Mesendoderm (in vitro differentiated cells): Measurements from ENCODE around the gene CPLX3.
"Not testable (repeated sequence)": the region's sequence is repeated elsewhere in the genome, so short reads cannot be mapped to it uniquely, and the experiment has no call there.

Experiments used
- DNase-seq: peaks from one replicate; pipeline ENCODE4 v3.0.0; 2013
- H2AK5ac ChIP-seq: 2 replicates; pipeline ENCODE4 v1.6.1; 2013; ENCODE audit warnings: low read length, inconsistent platforms
- H2BK120ac ChIP-seq: 2 replicates; pipeline ENCODE4 v1.6.1; 2013; ENCODE audit warnings: low read depth, mild to moderate bottlenecking, low read length, moderate library complexity, mixed read lengths
- H2BK15ac ChIP-seq: replicated peaks from 2 replicates; pipeline ENCODE4 v1.6.1; 2013; ENCODE audit warnings: low read depth, mild to moderate bottlenecking, moderate library complexity
- H2BK5ac ChIP-seq: 2 replicates; pipeline ENCODE4 v1.6.1; 2013; ENCODE audit warnings: low read length, inconsistent platforms
- H3K18ac ChIP-seq: 2 replicates; pipeline ENCODE4 v1.6.1; 2013; ENCODE audit warnings: mild to moderate bottlenecking, low read length, mixed read lengths
- H3K23ac ChIP-seq: one replicate; pipeline ENCODE4 v1.6.1; 2013; ENCODE audit warnings: low read length
- H3K27ac ChIP-seq: 2 replicates; pipeline ENCODE4 v1.5.1; 2013; ENCODE audit warnings: low read depth, mild to moderate bottlenecking, inconsistent platforms, low read length, moderate library complexity
- H3K27me3 ChIP-seq: 2 replicates; pipeline ENCODE4 v1.6.1; 2013; ENCODE audit warnings: low read length, control low read depth, mild to moderate bottlenecking, inconsistent platforms; ENCODE audit not compliant: insufficient read depth, poor library complexity
- H3K36me3 ChIP-seq: 2 replicates; pipeline ENCODE4 v1.6.1; 2013; ENCODE audit warnings: low read length, inconsistent platforms; ENCODE audit not compliant: control insufficient read depth, insufficient read depth
- H3K4ac ChIP-seq: one replicate; pipeline ENCODE4 v1.6.1; 2013; ENCODE audit warnings: low read depth, mild to moderate bottlenecking, low read length, moderate library complexity
- H3K4me1 ChIP-seq: 2 replicates; pipeline ENCODE4 v1.6.1; 2013; ENCODE audit warnings: low read depth, low read length, inconsistent platforms; ENCODE audit not compliant: control insufficient read depth
- H3K4me2 ChIP-seq: 2 replicates; pipeline ENCODE4 v1.6.1; 2013; ENCODE audit warnings: low read length
- H3K4me3 ChIP-seq: 2 replicates; pipeline ENCODE4 v1.5.1; 2013; ENCODE audit warnings: mild to moderate bottlenecking, low read length
- H3K56ac ChIP-seq: one replicate; pipeline ENCODE4 v1.6.1; 2013; ENCODE audit warnings: low read length
- H3K79me1 ChIP-seq: 2 replicates; pipeline ENCODE4 v1.6.1; 2013; ENCODE audit warnings: low read length, inconsistent platforms
- H3K79me2 ChIP-seq: 2 replicates; pipeline ENCODE4 v1.6.1; 2013; ENCODE audit warnings: mild to moderate bottlenecking, low read length; ENCODE audit not compliant: control insufficient read depth, insufficient read depth
- H3K9ac ChIP-seq: 2 replicates; pipeline ENCODE4 v1.6.1; 2013; ENCODE audit warnings: low read length, inconsistent platforms
- H4K5ac ChIP-seq: one replicate; pipeline ENCODE4 v1.6.1; 2013; ENCODE audit warnings: low read length
- H4K8ac ChIP-seq: one replicate; pipeline ENCODE4 v1.6.1; 2013; ENCODE audit warnings: low read depth, mild to moderate bottlenecking, control low read depth, low read length, moderate library complexity
- WGBS: extraction: QIAGEN DNeasy Blood & Tissue Kit; methylation state at CpG from one replicate; pipeline ENCODE4 v1.1.7; 2013; ENCODE audit warnings: low lambda C conversion rate, missing lambda C conversion rate; ENCODE audit not compliant: insufficient coverage; ENCODE audit errors: extremely low coverage; 5-methylcytosine and 5-hydroxymethylcytosine counted together

CPLX3 gene

DNA sequence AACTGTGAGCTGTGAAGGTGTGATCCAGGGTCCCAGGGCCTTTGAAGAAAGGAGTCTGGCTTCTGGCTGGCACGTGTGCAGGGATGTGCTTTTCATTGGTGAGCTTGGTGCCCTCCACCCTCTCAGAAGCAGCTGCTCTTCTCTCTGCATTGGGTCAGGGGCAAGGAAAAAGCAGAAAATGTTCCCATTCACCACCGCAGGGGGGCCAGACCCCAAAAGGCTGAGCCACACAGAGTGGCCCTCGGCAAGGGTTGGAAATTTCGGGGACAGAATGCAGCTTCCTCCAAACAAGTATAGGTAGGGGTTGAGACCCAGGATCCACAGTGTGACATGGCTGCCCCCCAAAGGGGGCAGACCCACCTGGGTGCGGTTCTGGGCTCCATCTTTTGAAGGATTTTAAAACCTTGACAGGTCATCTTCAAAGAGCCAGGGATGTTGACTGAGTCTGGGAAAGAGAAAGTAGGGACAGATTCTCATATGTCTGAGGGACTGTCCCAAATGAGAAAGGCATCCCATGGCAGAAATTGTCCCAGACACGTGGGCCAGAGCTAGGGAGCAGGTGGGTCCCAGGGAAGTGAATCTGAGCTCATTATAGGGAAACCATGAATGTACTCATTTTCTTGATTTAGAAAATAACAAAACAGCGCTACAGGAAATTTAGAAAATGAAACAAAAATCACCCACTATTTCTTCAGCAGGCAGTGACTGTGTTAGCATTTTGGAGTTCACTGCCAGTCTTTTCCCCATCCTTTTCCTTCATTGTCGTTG lies 41.8 kb upstream of the CPLX3 start:
- peaks cover 12% of the 10 kb centered on the region for H3K4me1 ChIP-seq

DNA sequence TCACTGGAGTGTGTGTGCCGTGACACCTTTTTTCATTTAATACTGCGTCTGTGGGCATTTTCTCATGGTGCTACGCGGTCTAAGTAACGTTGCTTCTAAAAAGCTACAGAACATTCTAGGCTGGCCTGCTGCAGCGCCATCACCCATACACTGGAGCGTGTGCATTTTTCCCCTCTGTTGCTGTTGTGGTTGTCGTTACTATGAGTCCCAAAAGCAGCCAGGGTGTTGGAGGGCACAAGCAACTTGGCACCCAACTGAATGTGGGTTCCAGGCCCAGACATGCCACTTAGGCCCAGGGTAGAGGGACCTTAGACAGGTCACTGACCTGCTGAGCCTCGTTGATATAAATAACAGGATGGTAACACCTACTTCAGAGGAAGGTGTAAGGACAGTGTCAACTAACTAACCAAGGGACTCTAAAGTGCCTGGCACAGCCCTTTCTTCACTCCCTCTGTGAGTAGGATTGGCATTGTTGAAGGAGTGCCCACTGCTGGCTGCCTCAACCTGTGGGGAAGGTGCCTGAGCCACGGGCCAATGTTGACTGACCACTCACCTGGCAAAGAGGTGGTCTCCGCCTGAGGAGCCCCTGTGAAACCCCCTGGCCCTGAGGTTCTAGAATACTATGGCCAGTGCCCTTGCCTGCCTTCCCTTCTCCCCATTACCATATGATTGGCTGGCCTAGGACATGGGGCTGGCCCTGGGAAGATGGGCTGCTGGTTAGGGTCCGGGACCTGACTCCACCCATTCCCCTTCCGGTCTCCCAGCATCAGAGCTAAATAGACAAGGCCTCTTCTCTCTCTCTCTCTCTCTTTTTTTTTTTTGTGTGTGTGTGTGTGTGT lies 41.0 kb upstream of the CPLX3 start:
- WGBS = no CpG with 5 or more reads among the region's 13 CpGs
- H2BK120ac ChIP-seq = no peak overlapping the region
- peaks cover 12% of the 10 kb centered on the region for H3K4me1 ChIP-seq

More for the DNA sequence above, 41.8 kb upstream of the CPLX3 start:
- no peak overlapping the region for H4K8ac ChIP-seq
- no CpG with 5 or more reads among the region's 8 CpGs for WGBS
- no peak overlapping the region for H3K4me3 ChIP-seq
- no peak overlapping the region for H3K56ac ChIP-seq
- no peak overlapping the region for H2AK5ac ChIP-seq
- no peak overlapping the region for H2BK120ac ChIP-seq
- no peaks in the 10 kb centered on the region for H3K27me3 ChIP-seq
- no peak overlapping the region for H3K9ac ChIP-seq
- peaks cover 31% of the 10 kb centered on the region for H3K79me2 ChIP-seq
- no peak overlapping the region for H3K4me2 ChIP-seq
- no peak overlapping the region for H4K5ac ChIP-seq
- H3K27ac ChIP-seq = no peak overlapping the region
- no peaks in the 10 kb centered on the region for H3K36me3 ChIP-seq
- H3K18ac ChIP-seq = no peak overlapping the region
- no peak overlapping the region for H2BK15ac ChIP-seq
- no peak overlapping the region for H3K4ac ChIP-seq
- H3K79me1 ChIP-seq = peaks cover 41% of the 10 kb centered on the region
- DNase-seq = no peak
- no peak overlapping the region for H3K23ac ChIP-seq
- no peak overlapping the region for H2BK5ac ChIP-seq

GRCh38 chr15:74786081-74786480 lies 40.3 kb upstream of the CPLX3 start:
- WGBS = no CpG with 5 or more reads among the region's 12 CpGs
- not testable (repeated sequence) for H2AK5ac ChIP-seq

More for the DNA sequence above, 41.0 kb upstream of the CPLX3 start:
- no peaks in the 10 kb centered on the region for H3K27me3 ChIP-seq
- H2AK5ac ChIP-seq = no peak overlapping the region
- peaks cover 48% of the 10 kb centered on the region for H3K79me1 ChIP-seq
- H3K4me3 ChIP-seq = no peak overlapping the region
- H3K56ac ChIP-seq = no peak overlapping the region
- H4K8ac ChIP-seq = no peak overlapping the region
- H2BK5ac ChIP-seq = no peak overlapping the region
- H3K4ac ChIP-seq = no peak overlapping the region
- H3K27ac ChIP-seq = no peak overlapping the region
- no peak overlapping the region for H3K23ac ChIP-seq
- no peak overlapping the region for H4K5ac ChIP-seq
- H3K36me3 ChIP-seq = no peaks in the 10 kb centered on the region
- no peak for DNase-seq
- H3K79me2 ChIP-seq = peaks cover 32% of the 10 kb centered on the region
- H2BK15ac ChIP-seq = no peak overlapping the region
- H3K9ac ChIP-seq = no peak overlapping the region
- H3K18ac ChIP-seq = no peak overlapping the region
- no peak overlapping the region for H3K4me2 ChIP-seq

GRCh38 chr15:74786551-74787165 lies 39.8 kb upstream of the CPLX3 start:
- Histone ChIP-seq H4K5ac (no peak overlapping the region), H3K4me1 (peaks cover 12% of the 10 kb centered on the region), H2BK5ac (no peak overlapping the region), H3K79me1 (peaks cover 51% of the 10 kb centered on the region), H3K56ac (no peak overlapping the region), H3K23ac (no peak overlapping the region), H3K4me2 (no peak overlapping the region), H2BK15ac (no peak overlapping the region), H3K36me3 (no peaks in the 10 kb centered on the region), H2BK120ac (no peak overlapping the region), H3K27me3 (no peaks in the 10 kb centered on the region), H3K79me2 (peaks cover 33% of the 10 kb centered on the region), H2AK5ac (no peak overlapping the region), H3K9ac (no peak overlapping the region), H3K18ac (no peak overlapping the region), H3K27ac (no peak overlapping the region), H4K8ac (no peak overlapping the region), H3K4ac (no peak overlapping the region), H3K4me3 (no peak overlapping the region)
- no CpG with 5 or more reads among the region's 7 CpGs for WGBS
- no peak for DNase-seq

More at GRCh38 chr15:74786081-74786480, 40.3 kb upstream of the CPLX3 start:
- H3K36me3 ChIP-seq, H4K5ac ChIP-seq, DNase-seq, H3K56ac ChIP-seq, H4K8ac ChIP-seq, H3K9ac ChIP-seq, H3K4ac ChIP-seq, H3K4me2 ChIP-seq, H3K18ac ChIP-seq, H3K23ac ChIP-seq, H3K4me3 ChIP-seq, H3K27me3 ChIP-seq, H3K27ac ChIP-seq, H2BK5ac ChIP-seq, H2BK120ac ChIP-seq, H2BK15ac ChIP-seq: not testable (repeated sequence)
- Histone ChIP-seq H3K79me2 (peaks cover 32% of the 10 kb centered on the region), H3K4me1 (peaks cover 12% of the 10 kb centered on the region), H3K79me1 (peaks cover 50% of the 10 kb centered on the region)

DNA sequence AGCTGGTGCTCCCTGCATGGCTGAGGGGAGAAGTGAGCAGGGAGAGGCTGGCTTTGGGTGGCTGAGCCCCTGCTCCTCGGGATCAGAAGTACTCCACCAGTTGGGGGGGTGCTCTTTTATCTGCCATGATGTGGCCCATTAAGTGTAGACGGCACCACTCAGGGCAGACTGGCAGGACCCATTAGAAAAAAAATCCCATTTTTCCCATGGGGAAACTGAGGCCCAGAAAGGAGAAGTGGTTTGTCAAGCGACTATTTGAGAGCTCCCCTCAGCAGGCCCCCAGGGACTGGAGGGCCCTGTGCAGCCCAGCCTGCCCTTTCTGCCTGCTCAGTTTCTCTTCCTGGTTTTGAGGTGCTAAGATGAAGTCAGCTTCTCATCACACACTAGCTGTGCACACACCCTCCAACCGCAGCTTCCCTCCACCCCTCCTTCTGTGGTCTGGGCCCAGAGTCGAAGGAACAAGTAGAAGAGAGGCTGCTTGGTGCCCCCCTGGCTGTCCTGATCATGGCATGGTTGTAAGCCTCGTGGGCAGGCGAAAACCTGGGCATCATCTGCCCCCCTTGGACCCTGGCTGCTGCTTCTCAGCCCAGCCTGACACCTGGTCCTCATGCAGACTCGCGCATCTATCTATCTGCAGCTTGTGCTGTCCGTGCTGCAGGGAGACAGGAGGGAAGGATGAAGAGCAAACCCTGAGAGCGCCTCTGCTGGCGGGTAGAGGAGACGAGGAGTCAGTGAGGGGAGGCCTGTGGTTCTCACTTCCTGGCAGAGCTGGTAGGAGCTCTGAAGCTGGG lies 39.0 kb upstream of the CPLX3 start:
- Histone ChIP-seq H3K79me1 (peaks cover 57% of the 10 kb centered on the region), H3K4me2 (no peak overlapping the region), H3K79me2 (peaks cover 37% of the 10 kb centered on the region), H4K8ac (no peak overlapping the region), H2AK5ac (no peak overlapping the region), H3K9ac (no peak overlapping the region), H3K4me1 (peaks cover 12% of the 10 kb centered on the region), H3K18ac (no peak overlapping the region), H3K23ac (no peak overlapping the region), H3K36me3 (no peaks in the 10 kb centered on the region), H3K56ac (no peak overlapping the region), H4K5ac (no peak overlapping the region), H3K27me3 (no peaks in the 10 kb centered on the region), H2BK120ac (no peak overlapping the region), H3K27ac (no peak overlapping the region), H2BK5ac (no peak overlapping the region), H2BK15ac (no peak overlapping the region), H3K4ac (no peak overlapping the region), H3K4me3 (no peak overlapping the region)
- no CpG with 5 or more reads among the region's 13 CpGs for WGBS
- peak; percentile 93 for DNase-seq
